GM04504 (cell line): ENCODE measurements around the gene CC2D1A.
"Not testable (repeated sequence)": the region's sequence is repeated elsewhere in the genome, so short reads cannot be mapped to it uniquely, and the experiment has no call there.

Experiments
- DNase-seq: peaks from one replicate; pipeline ENCODE4 v3.0.0-alpha.2; 2012; ENCODE audit warnings: low read depth

Gene CC2D1A

GRCh38 chr19:13908674-13909073, 2.7 kb downstream of the CC2D1A start:
- no peak for DNase-seq

- DNase-seq = no peak
Measured at GRCh38 chr19:13909430-13909829, 3.4 kb downstream of the CC2D1A start.

GRCh38 chr19:13913352-13913751, 7.4 kb downstream of the CC2D1A start:
- DNase-seq = no peak

GRCh38 chr19:13914777-13915176, 8.8 kb downstream of the CC2D1A start:
- no peak for DNase-seq

GRCh38 chr19:13917888-13918406, 11.9 kb downstream of the CC2D1A start:
- DNase-seq = no peak

- DNase-seq = no peak
Measured at GRCh38 chr19:13918726-13919411, 12.9 kb downstream of the CC2D1A start.

- no peak for DNase-seq
Measured at GRCh38 chr19:13920524-13920923, 14.5 kb downstream of the CC2D1A start.

GRCh38 chr19:13920940-13921747, 15.1 kb downstream of the CC2D1A start:
- no peak for DNase-seq

GRCh38 chr19:13922118-13922517, 16.1 kb downstream of the CC2D1A start:
- not testable (repeated sequence) for DNase-seq

GRCh38 chr19:13923194-13923987, 17.4 kb downstream of the CC2D1A start:
- no peak for DNase-seq

- DNase-seq = no peak
Measured at GRCh38 chr19:13926010-13926409, 20.0 kb downstream of the CC2D1A start.

GRCh38 chr19:13926715-13927114, 20.7 kb downstream of the CC2D1A start:
- DNase-seq = no peak

- no peak for DNase-seq
Measured at GRCh38 chr19:13929340-13929739, 23.3 kb downstream of the CC2D1A start.

GRCh38 chr19:13929956-13930355, 24.0 kb downstream of the CC2D1A start:
- DNase-seq = no peak

GRCh38 chr19:13930402-13930801, 24.4 kb downstream of the CC2D1A start:
- DNase-seq = no peak

GRCh38 chr19:13931391-13932148, 25.6 kb downstream of the CC2D1A start:
- DNase-seq = no peak

GRCh38 chr19:13932149-13932637, 26.2 kb downstream of the CC2D1A start:
- no peak for DNase-seq

GRCh38 chr19:13932911-13933393, 27.0 kb downstream of the CC2D1A start:
- no peak for DNase-seq

- DNase-seq = no peak
Measured at GRCh38 chr19:13934785-13935109, 28.7 kb downstream of the CC2D1A start.

- no peak for DNase-seq
Measured at GRCh38 chr19:13935765-13936510, 29.9 kb downstream of the CC2D1A start.
